ENCODE data around the gene ATG7. TPM values are rescaled to one million over a fixed set of nuclear protein-coding genes. Genes with fewer than 3 reads are reported as not detected.
"Not testable (repeated sequence)": the region's sequence is repeated elsewhere in the genome, so short reads cannot be mapped to it uniquely, and the experiment has no call there.

ATG7 gene
- total RNA-seq, 1 experiment from 2014 or later: 25.7 TPM

GRCh38 chr3:11422291-11422690 is 150.1 kb downstream of the ATG7 start:
- Histone ChIP-seq H3K27ac (no peak overlapping the region), H3K36me3 (no peaks in the 10 kb centered on the region; the same call in 1 of the 2 replicates), H3K4me1 (no peaks in the 10 kb centered on the region), H3K4me3 (no peak overlapping the region), H3K9me3 (replicated peaks) (no peaks in the 10 kb centered on the region), H3K27me3 (no peaks in the 10 kb centered on the region)
- DNase-seq: no peak

- Histone ChIP-seq H3K4me1 (no peaks in the 10 kb centered on the region), H3K4me3 (no peak overlapping the region)
- no peak for DNase-seq
These were observed 151.7 kb downstream of the ATG7 start for GRCh38 chr3:11423868-11424267.

GRCh38 chr3:11424277-11424676 is 152.1 kb downstream of the ATG7 start:
- no peak for DNase-seq
- Histone ChIP-seq H3K9me3 (replicated peaks) (no peaks in the 10 kb centered on the region), H3K4me1 (no peaks in the 10 kb centered on the region), H3K4me3 (no peak overlapping the region), H3K27me3 (no peaks in the 10 kb centered on the region), H3K36me3 (no peaks in the 10 kb centered on the region; the same call in 1 of the 2 replicates), H3K27ac (no peak overlapping the region)

More at GRCh38 chr3:11423868-11424267, 151.7 kb downstream of the ATG7 start:
- no peaks in the 10 kb centered on the region; the same call in 1 of the 2 replicates for H3K36me3 ChIP-seq
- no peaks in the 10 kb centered on the region for H3K9me3 ChIP-seq (replicated peaks)
- H3K27me3 ChIP-seq: no peaks in the 10 kb centered on the region
- H3K27ac ChIP-seq: no peak overlapping the region

- no peaks in the 10 kb centered on the region for H3K4me1 ChIP-seq
- DNase-seq: no peak
These were observed 158.0 kb downstream of the ATG7 start for GRCh38 chr3:11430207-11430606.

GRCh38 chr3:11430624-11431023 is 158.4 kb downstream of the ATG7 start:
- no peaks in the 10 kb centered on the region for H3K9me3 ChIP-seq (replicated peaks)
- no peak for DNase-seq
- no peaks in the 10 kb centered on the region; the same call in 1 of the 2 replicates for H3K36me3 ChIP-seq
- no peaks in the 10 kb centered on the region for H3K4me1 ChIP-seq
- no peaks in the 10 kb centered on the region for H3K27me3 ChIP-seq
- no peak overlapping the region for H3K4me3 ChIP-seq
- no peak overlapping the region for H3K27ac ChIP-seq

More at GRCh38 chr3:11430207-11430606, 158.0 kb downstream of the ATG7 start:
- H3K36me3 ChIP-seq: no peaks in the 10 kb centered on the region; the same call in 1 of the 2 replicates
- H3K27me3 ChIP-seq: no peaks in the 10 kb centered on the region
- no peak overlapping the region for H3K27ac ChIP-seq
- no peak overlapping the region for H3K4me3 ChIP-seq
- H3K9me3 ChIP-seq (replicated peaks): no peaks in the 10 kb centered on the region

GRCh38 chr3:11431319-11431718 is 159.1 kb downstream of the ATG7 start:
- Histone ChIP-seq H3K9me3 (replicated peaks) (no peaks in the 10 kb centered on the region), H3K27ac (no peak overlapping the region), H3K4me1 (no peaks in the 10 kb centered on the region), H3K27me3 (no peaks in the 10 kb centered on the region), H3K36me3 (no peaks in the 10 kb centered on the region; the same call in 1 of the 2 replicates), H3K4me3 (no peak overlapping the region)
- no peak for DNase-seq

GRCh38 chr3:11434017-11434526 is 161.9 kb downstream of the ATG7 start:
- Histone ChIP-seq H3K4me3 (no peak overlapping the region), H3K36me3 (no peaks in the 10 kb centered on the region), H3K9me3 (replicated peaks) (no peaks in the 10 kb centered on the region), H3K4me1 (peaks cover 3% of the 10 kb centered on the region; the same call in 1 of the 2 replicates), H3K27me3 (no peaks in the 10 kb centered on the region), H3K27ac (no peak overlapping the region)
- DNase-seq: no peak

GRCh38 chr3:11434563-11435096 is 162.4 kb downstream of the ATG7 start:
- H3K27ac ChIP-seq: no peak overlapping the region
- H3K9me3 ChIP-seq (replicated peaks): no peaks in the 10 kb centered on the region
- H3K4me1 ChIP-seq: peaks cover 3% of the 10 kb centered on the region; the same call in 1 of the 2 replicates
- H3K27me3 ChIP-seq: no peaks in the 10 kb centered on the region
- H3K4me3 ChIP-seq: no peak overlapping the region
- H3K36me3 ChIP-seq: no peaks in the 10 kb centered on the region
- no peak for DNase-seq

GRCh38 chr3:11435440-11436165 is 163.4 kb downstream of the ATG7 start:
- Histone ChIP-seq H3K9me3 (replicated peaks) (no peaks in the 10 kb centered on the region), H3K27me3 (no peaks in the 10 kb centered on the region), H3K4me3 (no peak overlapping the region), H3K4me1 (peaks cover 3% of the 10 kb centered on the region; the same call in 1 of the 2 replicates), H3K36me3 (no peaks in the 10 kb centered on the region), H3K27ac (no peak overlapping the region)
- DNase-seq: no peak

- H3K4me1 ChIP-seq: peaks cover 3% of the 10 kb centered on the region; the same call in 1 of the 2 replicates
- DNase-seq: no peak
- H3K27ac ChIP-seq: no peak overlapping the region
- H3K36me3 ChIP-seq: no peaks in the 10 kb centered on the region
- no peak overlapping the region for H3K4me3 ChIP-seq
- H3K9me3 ChIP-seq (replicated peaks): no peaks in the 10 kb centered on the region
- no peaks in the 10 kb centered on the region for H3K27me3 ChIP-seq
These were observed 164.6 kb downstream of the ATG7 start for GRCh38 chr3:11436775-11437174.

- Histone ChIP-seq H3K27me3 (no peaks in the 10 kb centered on the region), H3K36me3 (no peaks in the 10 kb centered on the region), H3K4me1 (peaks cover 3% of the 10 kb centered on the region; the same call in 1 of the 2 replicates), H3K9me3 (replicated peaks) (no peaks in the 10 kb centered on the region), H3K4me3 (no peak overlapping the region), H3K27ac (no peak overlapping the region)
- no peak for DNase-seq
These were observed 165.3 kb downstream of the ATG7 start for GRCh38 chr3:11437506-11437905.

- Histone ChIP-seq H3K27ac (peak overlapping the region; percentile 23; the same call in 1 of the 2 replicates), H3K36me3 (no peaks in the 10 kb centered on the region), H3K9me3 (replicated peaks) (no peaks in the 10 kb centered on the region), H3K4me3 (no peak overlapping the region), H3K4me1 (peaks cover 3% of the 10 kb centered on the region; the same call in 1 of the 2 replicates), H3K27me3 (no peaks in the 10 kb centered on the region)
- DNase-seq: peak; percentile 40 to 58
These were observed 166.4 kb downstream of the ATG7 start for GRCh38 chr3:11438646-11439045.

- not testable (repeated sequence) for DNase-seq; H3K9me3 ChIP-seq (replicated peaks)
These were observed 169.1 kb downstream of the ATG7 start for GRCh38 chr3:11441346-11441745.

GRCh38 chr3:11444404-11444803 is 172.2 kb downstream of the ATG7 start:
- H3K4me3 ChIP-seq: no peak overlapping the region
- H3K27ac ChIP-seq: no peak overlapping the region
- no peak for DNase-seq
- no peaks in the 10 kb centered on the region for H3K36me3 ChIP-seq
- H3K4me1 ChIP-seq: no peaks in the 10 kb centered on the region
- no peaks in the 10 kb centered on the region for H3K27me3 ChIP-seq
- H3K9me3 ChIP-seq (replicated peaks): no peaks in the 10 kb centered on the region

More at GRCh38 chr3:11441346-11441745, 169.1 kb downstream of the ATG7 start:
- H3K4me3 ChIP-seq, H3K4me1 ChIP-seq, H3K27ac ChIP-seq, H3K36me3 ChIP-seq, H3K27me3 ChIP-seq: not testable (repeated sequence)

GRCh38 chr3:11445193-11445592 is 173.0 kb downstream of the ATG7 start:
- not testable (repeated sequence) for H3K27ac ChIP-seq; H3K4me1 ChIP-seq; H3K27me3 ChIP-seq; H3K9me3 ChIP-seq (replicated peaks); DNase-seq; H3K4me3 ChIP-seq; H3K36me3 ChIP-seq
